NCI-H460 (cell line): ENCODE data around the gene LEP. TPM values are rescaled to one million over a fixed set of nuclear protein-coding genes. Genes with fewer than 3 reads are reported as not detected.

Experiments used
- small RNA-seq, 2 experiments: library from RNA; depleted of rRNA; stranded (forward); fragments of <200 nt; gene quantifications; one replicate each; pipeline ENCODE3, GENCODE V24; 2014
- total RNA-seq: library from RNA; depleted of rRNA; stranded (reverse); fragments of >200 nt; shearing (Covaris generic); gene quantifications from 2 replicates; pipeline ENCODE4 v1.2.3, GENCODE V29; 2014; rRNA removed

Gene LEP
- total RNA-seq, 1 experiment from 2014 or later = not detected

Small RNAs within 50 kb of the gene (small RNA-seq; reads per million reads assigned to genes)
- gene MIR129-1 = 0 reads per million in 2 experiments

Other genes with a start within 250 kb of the LEP start
- not detected in 2 replicates for gene LRRC4, start 209.8 kb upstream of the LEP start, total RNA-seq
- 30.0 and 31.0 TPM in 2 replicates for gene RBM28, start 102.6 kb downstream of the LEP start, total RNA-seq
- 0.27 and 0.38 TPM in 2 replicates for gene PRRT4, start 120.4 kb downstream of the LEP start, total RNA-seq
- gene IMPDH1, start 168.7 kb downstream of the LEP start, total RNA-seq = 84.5 and 88.9 TPM in 2 replicates
- gene HILPDA, start 214.6 kb downstream of the LEP start, total RNA-seq = 16.1 and 21.6 TPM in 2 replicates
- 44.0 and 44.8 TPM in 2 replicates for gene METTL2B, start 235.5 kb downstream of the LEP start, total RNA-seq